A549 (cell line): ENCODE measurements around the gene FBLIM1.

ENCODE experiments used
- CBX8 ChIP-seq: fragments of 200-600 bp; sonication (generic); IDR thresholded peaks from 2 replicates; pipeline ENCODE4 v1.6.1; 2016
- CTCF ChIP-seq: fragments of >200 bp; sonication (Bioruptor Twin); formaldehyde crosslinking; IDR thresholded peaks from 3 replicates; pipeline ENCODE4 v1.5.1; 2016
- HMGXB4 ChIP-seq: fragments of 250-450 bp; sonication (Bioruptor Pico); IDR thresholded peaks from 2 replicates; pipeline ENCODE4 v1.5.0; 2021; ENCODE audit warnings: mild to moderate bottlenecking, moderate library complexity, borderline replicate concordance
- MAX ChIP-seq: IDR thresholded peaks from 2 replicates; pipeline ENCODE4 v1.6.1; 2012
- RCOR1 ChIP-seq: fragments of 150-350 bp; IDR thresholded peaks from 2 replicates; pipeline ENCODE4 v1.6.1; 2014; ENCODE audit warnings: antibody characterized with exemption, low read length, low read depth
- RFX5 ChIP-seq: fragments of 450-650 bp; IDR thresholded peaks from 2 replicates; pipeline ENCODE4 v1.7.1; 2014; ENCODE audit warnings: antibody characterized with exemption, mild to moderate bottlenecking, moderate library complexity
- SMC3 ChIP-seq: fragments of >200 bp; sonication (Bioruptor Twin); formaldehyde crosslinking; IDR thresholded peaks from 3 replicates; pipeline ENCODE4 v1.6.1; 2018; ENCODE audit warnings: inconsistent platforms

GRCh38 chr1:15719381-15720120 is 39.0 kb upstream of the FBLIM1 start:
- TF ChIP-seq HMGXB4 (CRISPR knock-in tag) (no peak), RCOR1 (no peak), CBX8 (no peak), SMC3 (no peak), RFX5 (no peak), MAX (no peak), CTCF (no peak)
